Body of pancreas (tissue), 4 donors: Measurements from ENCODE around the gene GPR61.

Source experiments
- POLR2A ChIP-seq, 3 donors: fragments of 450-650 bp; IDR thresholded peaks; one replicate each; pipeline ENCODE4 v1.6.1; 2016; ENCODE audit warnings: antibody characterized with exemption in 3 of 3, mild to moderate bottlenecking in 2 of 3
- TF ChIP-seq, protein P1 (sequence below), 7 experiments: fragments of 450-650 bp in 4 of 7; fragments of 200-600 bp in 3 of 7; sonication (generic) in 3 of 7; IDR thresholded peaks; one replicate each; pipeline ENCODE4 v1.5.1; 2016 to 2019; ENCODE audit warnings: antibody characterized with exemption in 7 of 7

DNA sequence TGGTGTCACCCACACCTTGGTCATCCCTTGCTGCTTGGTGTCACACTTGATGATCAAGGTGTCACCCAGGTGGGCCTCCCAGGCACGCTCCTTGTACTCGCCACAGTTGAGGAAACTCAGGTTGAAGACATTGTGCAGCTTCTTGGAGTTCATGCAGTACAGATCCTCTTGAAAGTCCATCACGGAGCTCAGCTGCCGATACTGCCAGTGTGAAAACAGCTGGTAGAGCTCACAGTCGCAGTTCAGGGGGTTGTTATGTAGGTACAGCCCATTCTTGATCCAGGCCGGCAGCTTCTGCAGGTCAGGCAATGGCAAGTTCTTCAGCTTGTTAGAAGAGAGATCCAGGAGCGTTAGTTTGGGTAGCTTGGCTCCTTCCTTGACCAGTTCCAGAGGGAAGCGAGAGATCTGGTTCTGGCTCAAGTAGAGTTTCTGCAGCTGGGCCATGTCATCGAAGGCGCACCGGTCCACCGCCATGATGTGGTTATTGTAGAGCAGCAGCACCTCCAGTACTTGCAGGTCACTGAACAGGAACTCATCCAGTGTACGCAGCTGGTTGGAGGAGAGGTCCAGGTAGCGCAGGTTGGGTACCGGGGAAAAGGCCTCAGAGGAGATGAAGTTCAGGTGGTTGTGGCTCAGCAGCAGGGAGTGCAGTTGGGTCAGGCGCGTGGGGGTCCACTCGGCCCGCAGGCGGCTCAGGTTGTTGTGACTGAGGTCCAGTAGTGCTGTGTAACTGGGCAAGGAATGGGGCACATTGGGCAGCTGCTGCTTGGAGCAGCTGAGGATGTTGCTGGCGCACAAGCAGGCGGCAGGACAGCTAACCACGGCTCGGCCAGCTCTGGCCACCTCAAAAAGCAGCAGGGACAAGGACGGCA is 31.4 kb upstream of the GPR61 start:
- TF ChIP-seq, protein P1, sequence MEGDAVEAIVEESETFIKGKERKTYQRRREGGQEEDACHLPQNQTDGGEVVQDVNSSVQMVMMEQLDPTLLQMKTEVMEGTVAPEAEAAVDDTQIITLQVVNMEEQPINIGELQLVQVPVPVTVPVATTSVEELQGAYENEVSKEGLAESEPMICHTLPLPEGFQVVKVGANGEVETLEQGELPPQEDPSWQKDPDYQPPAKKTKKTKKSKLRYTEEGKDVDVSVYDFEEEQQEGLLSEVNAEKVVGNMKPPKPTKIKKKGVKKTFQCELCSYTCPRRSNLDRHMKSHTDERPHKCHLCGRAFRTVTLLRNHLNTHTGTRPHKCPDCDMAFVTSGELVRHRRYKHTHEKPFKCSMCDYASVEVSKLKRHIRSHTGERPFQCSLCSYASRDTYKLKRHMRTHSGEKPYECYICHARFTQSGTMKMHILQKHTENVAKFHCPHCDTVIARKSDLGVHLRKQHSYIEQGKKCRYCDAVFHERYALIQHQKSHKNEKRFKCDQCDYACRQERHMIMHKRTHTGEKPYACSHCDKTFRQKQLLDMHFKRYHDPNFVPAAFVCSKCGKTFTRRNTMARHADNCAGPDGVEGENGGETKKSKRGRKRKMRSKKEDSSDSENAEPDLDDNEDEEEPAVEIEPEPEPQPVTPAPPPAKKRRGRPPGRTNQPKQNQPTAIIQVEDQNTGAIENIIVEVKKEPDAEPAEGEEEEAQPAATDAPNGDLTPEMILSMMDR (IDR thresholded peaks at IDR 0.05) = no peak
- no peak for TF ChIP-seq POLR2A (IDR thresholded peaks at IDR 0.05)
